HCEC 1CT (cell line): ENCODE data around the gene IL31.

Experiments
- DNase-seq: peaks from one replicate; pipeline ENCODE4 v3.0.0-alpha.2; 2017

The IL31 gene

GRCh38 chr12:122126713-122127597 lies 47.1 kb downstream of the IL31 start:
- DNase-seq: peak; percentile 17

- DNase-seq: no peak
Observed at GRCh38 chr12:122126342-122126635, 47.7 kb downstream of the IL31 start.

- DNase-seq: no peak
Observed at GRCh38 chr12:122125452-122126341, 48.3 kb downstream of the IL31 start.

- no peak for DNase-seq
Observed at GRCh38 chr12:122124370-122124769, 49.7 kb downstream of the IL31 start.

GRCh38 chr12:122123761-122124145 lies 50.3 kb downstream of the IL31 start:
- no peak for DNase-seq

- peak; percentile 57 for DNase-seq
Observed at GRCh38 chr12:122123051-122123760, 50.8 kb downstream of the IL31 start.
